ENCODE results near the gene GRAMD2B.

DNA sequence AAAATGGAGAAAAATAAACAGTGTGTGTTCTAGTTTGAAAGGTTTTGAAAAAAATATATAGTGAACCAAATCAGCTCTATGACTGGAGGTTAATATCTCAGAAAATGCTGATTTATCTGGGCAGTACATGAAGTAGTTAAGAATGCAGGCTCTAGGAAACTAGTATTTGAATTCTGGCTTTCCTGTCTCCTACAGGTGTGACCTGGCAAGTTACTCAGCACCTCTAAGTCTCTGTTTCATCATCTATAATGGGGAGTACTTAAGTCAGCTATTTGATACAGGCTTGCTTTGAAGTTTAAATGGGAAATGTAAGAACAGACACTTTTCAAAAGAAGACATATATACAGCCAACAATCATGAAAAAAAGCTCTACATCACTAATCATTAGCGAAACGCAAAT is 5.2 kb downstream of the GRAMD2B start:
- TF ChIP-seq, protein P1, sequence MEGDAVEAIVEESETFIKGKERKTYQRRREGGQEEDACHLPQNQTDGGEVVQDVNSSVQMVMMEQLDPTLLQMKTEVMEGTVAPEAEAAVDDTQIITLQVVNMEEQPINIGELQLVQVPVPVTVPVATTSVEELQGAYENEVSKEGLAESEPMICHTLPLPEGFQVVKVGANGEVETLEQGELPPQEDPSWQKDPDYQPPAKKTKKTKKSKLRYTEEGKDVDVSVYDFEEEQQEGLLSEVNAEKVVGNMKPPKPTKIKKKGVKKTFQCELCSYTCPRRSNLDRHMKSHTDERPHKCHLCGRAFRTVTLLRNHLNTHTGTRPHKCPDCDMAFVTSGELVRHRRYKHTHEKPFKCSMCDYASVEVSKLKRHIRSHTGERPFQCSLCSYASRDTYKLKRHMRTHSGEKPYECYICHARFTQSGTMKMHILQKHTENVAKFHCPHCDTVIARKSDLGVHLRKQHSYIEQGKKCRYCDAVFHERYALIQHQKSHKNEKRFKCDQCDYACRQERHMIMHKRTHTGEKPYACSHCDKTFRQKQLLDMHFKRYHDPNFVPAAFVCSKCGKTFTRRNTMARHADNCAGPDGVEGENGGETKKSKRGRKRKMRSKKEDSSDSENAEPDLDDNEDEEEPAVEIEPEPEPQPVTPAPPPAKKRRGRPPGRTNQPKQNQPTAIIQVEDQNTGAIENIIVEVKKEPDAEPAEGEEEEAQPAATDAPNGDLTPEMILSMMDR (conservative IDR thresholded peaks at IDR 0.05; ENCODE audit: low read depth, low read length): no peak
- no peak for TF ChIP-seq EZH2phosphoT487 (IDR thresholded peaks at IDR 0.05; ENCODE audit: borderline replicate concordance, low read length)
